ENCODE measurements around the gene ITSN2.

DNA sequence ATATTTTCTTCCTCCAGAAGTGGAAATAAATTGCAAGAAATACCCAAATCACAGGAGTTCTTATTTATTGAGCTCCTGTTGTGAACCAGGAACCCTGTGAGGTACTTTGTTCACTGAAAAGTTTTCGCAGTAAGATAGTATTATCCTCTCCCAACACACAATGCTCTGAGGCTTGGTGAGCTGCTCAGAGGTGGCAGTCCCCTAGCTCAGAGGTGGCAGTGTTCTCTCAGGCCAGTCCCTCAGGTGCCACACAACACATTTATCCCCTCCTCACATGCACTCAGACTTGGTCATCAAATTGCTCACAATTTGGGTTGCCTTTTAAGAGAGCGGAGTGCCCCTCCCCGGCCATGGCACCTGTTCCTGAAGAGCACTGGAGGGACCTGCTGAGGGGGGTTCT, 159.5 kb downstream of the ITSN2 start:
- TF ChIP-seq, protein P1, sequence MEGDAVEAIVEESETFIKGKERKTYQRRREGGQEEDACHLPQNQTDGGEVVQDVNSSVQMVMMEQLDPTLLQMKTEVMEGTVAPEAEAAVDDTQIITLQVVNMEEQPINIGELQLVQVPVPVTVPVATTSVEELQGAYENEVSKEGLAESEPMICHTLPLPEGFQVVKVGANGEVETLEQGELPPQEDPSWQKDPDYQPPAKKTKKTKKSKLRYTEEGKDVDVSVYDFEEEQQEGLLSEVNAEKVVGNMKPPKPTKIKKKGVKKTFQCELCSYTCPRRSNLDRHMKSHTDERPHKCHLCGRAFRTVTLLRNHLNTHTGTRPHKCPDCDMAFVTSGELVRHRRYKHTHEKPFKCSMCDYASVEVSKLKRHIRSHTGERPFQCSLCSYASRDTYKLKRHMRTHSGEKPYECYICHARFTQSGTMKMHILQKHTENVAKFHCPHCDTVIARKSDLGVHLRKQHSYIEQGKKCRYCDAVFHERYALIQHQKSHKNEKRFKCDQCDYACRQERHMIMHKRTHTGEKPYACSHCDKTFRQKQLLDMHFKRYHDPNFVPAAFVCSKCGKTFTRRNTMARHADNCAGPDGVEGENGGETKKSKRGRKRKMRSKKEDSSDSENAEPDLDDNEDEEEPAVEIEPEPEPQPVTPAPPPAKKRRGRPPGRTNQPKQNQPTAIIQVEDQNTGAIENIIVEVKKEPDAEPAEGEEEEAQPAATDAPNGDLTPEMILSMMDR (IDR thresholded peaks at IDR 0.05) = no peak
- no peak for TF ChIP-seq POLR2A (IDR thresholded peaks at IDR 0.05)
- no peak for TF ChIP-seq EP300 (IDR thresholded peaks at IDR 0.05)
- no peak for TF ChIP-seq POLR2AphosphoS5 (IDR thresholded peaks at IDR 0.05)
